ENCODE data around the gene TMC3. TPM values are rescaled to one million over a fixed set of nuclear protein-coding genes. Genes with fewer than 3 reads are reported as not detected.
A peak's percentile ranks its signal among the peaks of the same experiment; 100 is the strongest.

TMC3 gene
- total and polyA plus RNA-seq, 8 donors: under 0.01 to 0.92 (median 0.03) TPM; not detected in 5

DNA sequence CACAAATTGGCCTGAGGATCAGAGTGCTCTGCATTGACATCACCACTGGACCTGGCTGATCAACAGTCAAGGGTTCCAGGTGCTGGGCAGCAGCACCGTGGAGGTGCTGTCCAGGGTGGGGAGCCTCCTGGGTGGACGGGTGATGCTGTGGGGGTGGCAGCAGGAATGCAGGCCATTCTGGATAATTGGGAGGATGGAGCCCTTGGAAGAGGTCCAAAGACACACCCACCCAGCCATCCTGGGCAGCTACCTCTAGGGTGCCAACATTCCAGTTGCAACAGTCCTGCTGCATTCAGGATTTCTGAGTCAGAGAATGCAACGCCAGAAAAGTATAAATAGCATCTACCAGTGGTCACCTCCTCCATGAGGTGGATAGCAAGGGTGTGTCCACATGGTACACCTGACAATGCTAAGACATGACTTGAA lies 76.9 kb downstream of the TMC3 start:
- 24 to 55% (median 47%) methylated on average over 3 of the region's 3 CpGs for WGBS, 5 donors
- no peak for TF ChIP-seq EP300 (IDR thresholded peaks at IDR 0.05)
- TF ChIP-seq, protein P1, sequence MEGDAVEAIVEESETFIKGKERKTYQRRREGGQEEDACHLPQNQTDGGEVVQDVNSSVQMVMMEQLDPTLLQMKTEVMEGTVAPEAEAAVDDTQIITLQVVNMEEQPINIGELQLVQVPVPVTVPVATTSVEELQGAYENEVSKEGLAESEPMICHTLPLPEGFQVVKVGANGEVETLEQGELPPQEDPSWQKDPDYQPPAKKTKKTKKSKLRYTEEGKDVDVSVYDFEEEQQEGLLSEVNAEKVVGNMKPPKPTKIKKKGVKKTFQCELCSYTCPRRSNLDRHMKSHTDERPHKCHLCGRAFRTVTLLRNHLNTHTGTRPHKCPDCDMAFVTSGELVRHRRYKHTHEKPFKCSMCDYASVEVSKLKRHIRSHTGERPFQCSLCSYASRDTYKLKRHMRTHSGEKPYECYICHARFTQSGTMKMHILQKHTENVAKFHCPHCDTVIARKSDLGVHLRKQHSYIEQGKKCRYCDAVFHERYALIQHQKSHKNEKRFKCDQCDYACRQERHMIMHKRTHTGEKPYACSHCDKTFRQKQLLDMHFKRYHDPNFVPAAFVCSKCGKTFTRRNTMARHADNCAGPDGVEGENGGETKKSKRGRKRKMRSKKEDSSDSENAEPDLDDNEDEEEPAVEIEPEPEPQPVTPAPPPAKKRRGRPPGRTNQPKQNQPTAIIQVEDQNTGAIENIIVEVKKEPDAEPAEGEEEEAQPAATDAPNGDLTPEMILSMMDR (IDR thresholded peaks at IDR 0.05): no peak
- TF ChIP-seq POLR2A (IDR thresholded peaks at IDR 0.05): no peak
- no peak for TF ChIP-seq POLR2AphosphoS5 (IDR thresholded peaks at IDR 0.05)
- H3K27ac ChIP-seq: peak overlapping the region; percentile 22 to 82 (median 68)
- H3K4me1 ChIP-seq: peaks cover 5 to 47% (median 29%) of the 10 kb centered on the region in 4 donors
- intact Hi-C loops (cut with DNase I; ENCODE audit: low total_unique reads): no loop called here
- H3K27me3 ChIP-seq: no peaks in the 10 kb centered on the region
- H3K36me3 ChIP-seq: peaks cover 0 to 51% (median 23%) of the 10 kb centered on the region in 4 donors
- no peaks in the 10 kb centered on the region for H3K9me3 ChIP-seq
- no peak for DNase-seq
- H3K4me3 ChIP-seq: peak overlapping the region; percentile 31 to 40 (median 39)

DNA sequence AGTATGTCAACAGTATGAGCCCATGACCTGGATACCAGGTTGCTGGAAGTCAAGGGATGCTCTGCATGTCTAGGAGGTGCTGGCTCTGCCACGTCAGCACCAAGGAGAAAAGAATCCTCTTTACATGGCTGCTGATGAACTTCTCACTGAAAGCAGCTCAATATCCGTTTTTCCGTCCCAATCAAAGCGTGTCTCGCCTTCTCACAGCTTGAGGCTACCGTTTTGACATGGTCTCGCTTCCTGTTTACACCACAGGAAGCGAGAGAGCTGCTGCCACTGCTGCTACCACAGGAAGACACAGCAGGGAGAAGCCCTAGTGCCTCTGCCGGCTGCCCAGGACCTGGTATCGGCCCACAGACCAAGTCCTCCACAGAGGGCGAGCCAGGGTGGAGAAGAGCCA lies 77.3 kb downstream of the TMC3 start:
- TF ChIP-seq, protein P1 (IDR thresholded peaks at IDR 0.05): no peak
- peak in 2 of 3 donors; percentile 64 to 68 for TF ChIP-seq POLR2AphosphoS5 (IDR thresholded peaks at IDR 0.05)
- DNase-seq: peak; percentile 61 to 81

DNA sequence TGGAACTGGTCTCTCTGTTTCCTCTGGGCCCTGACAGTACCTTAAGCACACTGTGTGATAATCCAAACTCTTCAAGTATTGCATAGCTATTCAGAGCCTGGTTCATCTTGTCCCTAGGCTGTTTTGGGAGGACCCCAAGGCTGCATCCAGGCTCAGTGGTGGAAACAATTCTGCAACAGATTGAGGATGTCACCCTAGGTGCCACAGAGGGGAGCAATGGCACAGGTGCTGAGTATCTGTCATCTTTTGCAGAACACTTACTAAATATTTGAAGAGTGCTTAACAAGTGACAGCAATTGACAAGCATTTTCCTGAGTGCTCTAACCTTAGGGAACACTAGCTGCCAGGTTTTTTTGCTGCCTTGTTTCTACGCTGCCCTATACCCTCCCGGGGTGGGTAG lies 77.8 kb downstream of the TMC3 start:
- Histone ChIP-seq H3K27ac (peak overlapping the region in 4 of 5 donors; percentile 60 to 82 (median 74)), H3K4me1 (peaks cover 5 to 47% (median 28%) of the 10 kb centered on the region in 4 donors), H3K27me3 (no peaks in the 10 kb centered on the region), H3K9me3 (no peaks in the 10 kb centered on the region), H3K4me3 (peak overlapping the region in 3 of 4 donors; percentile 39 to 40 (median 39)), H3K36me3 (peaks cover 0 to 42% (median 16%) of the 10 kb centered on the region in 4 donors)
- no peak for DNase-seq
- 57 to 81% (median 73%) methylated on average over 2 of the region's 2 CpGs for WGBS, 5 donors
- TF ChIP-seq POLR2A (IDR thresholded peaks at IDR 0.05) (no peak), POLR2AphosphoS5 (IDR thresholded peaks at IDR 0.05) (no peak), EP300 (IDR thresholded peaks at IDR 0.05) (no peak)
- TF ChIP-seq, protein P1 (IDR thresholded peaks at IDR 0.05): no peak
- intact Hi-C loops (cut with DNase I; ENCODE audit: low total_unique reads): no loop called here

More for the DNA sequence above, 77.3 kb downstream of the TMC3 start:
- WGBS, 5 donors: 43 to 60% (median 55%) methylated on average over 11 of the region's 11 CpGs
- H3K9me3 ChIP-seq: no peaks in the 10 kb centered on the region
- peaks cover 5 to 47% (median 28%) of the 10 kb centered on the region in 4 donors for H3K4me1 ChIP-seq
- peak overlapping the region; percentile 22 to 82 (median 68) for H3K27ac ChIP-seq
- intact Hi-C loops (cut with DNase I; ENCODE audit: low total_unique reads): no loop called here
- no peaks in the 10 kb centered on the region for H3K27me3 ChIP-seq
- peaks cover 0 to 47% (median 18%) of the 10 kb centered on the region in 4 donors for H3K36me3 ChIP-seq
- peak overlapping the region; percentile 31 to 40 (median 39) for H3K4me3 ChIP-seq

DNA sequence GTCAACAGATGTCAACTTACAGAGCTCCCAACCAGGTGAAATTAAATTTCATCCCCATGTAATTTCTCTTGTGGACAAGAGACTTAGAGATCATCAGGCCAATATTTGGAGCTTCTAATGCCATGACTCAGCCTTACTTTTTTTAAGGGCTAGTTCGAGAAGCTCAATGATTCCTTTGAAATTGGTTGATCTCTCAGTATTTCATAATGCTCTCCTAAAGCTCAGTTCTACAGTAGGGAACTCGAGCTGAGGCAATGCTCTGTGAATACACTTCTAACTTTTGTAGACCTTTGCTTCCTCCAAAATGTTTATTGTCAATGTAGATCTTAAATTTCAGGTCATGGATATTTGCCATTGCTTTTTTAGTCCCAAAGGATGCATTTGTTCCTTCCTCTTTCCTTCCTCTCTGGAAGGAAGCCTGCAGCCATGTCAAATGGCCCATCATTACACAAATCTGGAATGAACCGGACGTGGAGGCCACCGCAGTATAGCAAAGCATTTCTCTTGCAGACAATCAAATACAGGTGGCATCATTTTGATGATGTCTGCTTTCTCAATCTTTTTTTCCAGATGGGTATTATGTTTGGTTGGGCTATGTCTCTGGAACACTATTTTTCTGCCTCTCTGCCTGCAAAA lies 78.4 kb downstream of the TMC3 start:
- intact Hi-C loops (cut with DNase I; ENCODE audit: low total_unique reads): no loop called here
- 72 to 78% (median 76%) methylated on average over 5 of the region's 5 CpGs for WGBS, 5 donors
- TF ChIP-seq, protein P1 (IDR thresholded peaks at IDR 0.05): no peak
- no peak for TF ChIP-seq EP300 (IDR thresholded peaks at IDR 0.05)
- no peak for TF ChIP-seq POLR2AphosphoS5 (IDR thresholded peaks at IDR 0.05)
- no peak for TF ChIP-seq POLR2A (IDR thresholded peaks at IDR 0.05)
- no peaks in the 10 kb centered on the region for H3K27me3 ChIP-seq
- DNase-seq: no peak
- H3K36me3 ChIP-seq: peaks cover 0 to 38% (median 15%) of the 10 kb centered on the region in 4 donors
- H3K9me3 ChIP-seq: no peaks in the 10 kb centered on the region
- peak overlapping the region in 4 of 5 donors; percentile 60 to 82 (median 74) for H3K27ac ChIP-seq
- H3K4me3 ChIP-seq: no peak overlapping the region
- H3K4me1 ChIP-seq: peaks cover 5 to 47% (median 28%) of the 10 kb centered on the region in 4 donors

Measured in stomach (tissue), 9 donors.